GM18870 (cell line): Measurements from ENCODE around the gene RMC1.
"Not testable (repeated sequence)": the region's sequence is repeated elsewhere in the genome, so short reads cannot be mapped to it uniquely, and the experiment has no call there.

Experiments used
- ATAC-seq: cut with Tn5 transposase; IDR thresholded peaks from one replicate; pipeline ENCODE4 v1.9.1; 2021; ENCODE audit warnings: moderate library complexity; ENCODE audit not compliant: unreplicated experiment

Gene RMC1

DNA sequence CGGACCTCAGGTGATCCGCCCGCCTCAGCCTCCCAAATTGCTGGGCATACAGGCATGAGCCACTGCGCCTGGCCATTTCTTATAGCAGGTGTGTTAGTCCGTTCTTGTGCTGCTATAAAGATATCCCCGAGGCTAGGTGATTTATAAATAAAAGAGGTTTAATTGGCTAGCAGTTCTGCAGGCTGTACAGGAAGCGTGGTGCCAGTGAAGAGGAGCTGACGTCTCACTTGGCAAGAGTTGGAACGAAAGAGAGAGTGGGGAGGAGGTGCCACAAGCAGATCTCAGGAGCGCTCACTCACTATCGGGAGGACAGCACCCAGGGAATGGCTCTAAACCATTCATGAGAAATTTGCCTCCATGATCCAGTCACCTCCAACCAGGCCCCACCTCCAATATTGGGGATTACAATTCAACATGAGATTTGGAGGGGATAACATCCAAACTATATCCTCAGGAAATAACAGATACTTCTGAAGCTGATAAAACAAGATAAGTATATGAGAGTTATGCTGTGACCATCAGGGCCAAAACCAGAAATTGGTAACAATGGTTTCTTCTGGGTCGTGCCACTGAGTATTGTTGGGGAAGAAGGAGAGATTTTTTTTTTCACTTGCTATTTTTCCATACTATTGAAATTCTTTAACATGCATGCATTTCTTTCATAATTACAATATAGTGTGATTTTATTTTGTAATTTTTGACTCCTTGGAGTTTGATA lies 7.4 kb upstream of the RMC1 start:
- ATAC-seq: no peak

DNA sequence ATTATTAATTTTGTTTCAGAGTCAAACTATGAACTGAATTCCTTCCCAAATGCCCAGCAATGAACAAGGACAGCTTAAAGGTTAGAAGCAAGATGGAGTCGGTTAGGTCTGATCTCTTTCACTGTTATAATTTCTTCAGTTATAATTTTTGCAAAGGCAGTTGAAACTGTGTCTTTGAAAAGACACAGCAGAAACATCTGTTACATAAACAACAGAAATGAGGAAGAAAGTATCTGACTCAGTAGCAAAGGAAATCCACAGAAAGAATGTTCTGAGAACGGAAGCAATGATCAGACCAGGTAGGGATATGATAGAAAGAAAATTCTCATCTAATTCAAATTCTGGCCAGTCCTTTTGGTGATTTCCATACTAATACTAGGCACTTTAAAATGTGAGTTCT lies 5.2 kb upstream of the RMC1 start:
- ATAC-seq: no peak

DNA sequence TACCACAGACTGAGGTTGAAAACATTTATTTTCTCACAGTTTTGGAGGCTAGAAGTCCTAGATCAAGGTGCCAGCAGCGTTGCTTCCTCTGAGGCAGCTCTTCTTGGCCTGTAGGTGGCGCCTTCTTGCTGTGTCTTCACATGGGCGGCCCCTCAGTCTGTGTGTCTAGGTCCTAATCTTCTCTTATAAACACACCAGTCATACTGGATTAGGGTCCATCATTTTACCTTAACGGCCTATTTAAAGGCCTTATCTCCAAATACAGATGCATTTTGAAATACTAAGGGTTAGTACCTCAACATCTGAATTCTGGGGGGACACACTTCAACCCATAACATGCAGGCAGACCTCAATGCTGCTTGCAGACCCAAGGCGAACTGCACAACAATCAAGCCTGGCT lies 4.4 kb upstream of the RMC1 start:
- ATAC-seq: peak; percentile 38

DNA sequence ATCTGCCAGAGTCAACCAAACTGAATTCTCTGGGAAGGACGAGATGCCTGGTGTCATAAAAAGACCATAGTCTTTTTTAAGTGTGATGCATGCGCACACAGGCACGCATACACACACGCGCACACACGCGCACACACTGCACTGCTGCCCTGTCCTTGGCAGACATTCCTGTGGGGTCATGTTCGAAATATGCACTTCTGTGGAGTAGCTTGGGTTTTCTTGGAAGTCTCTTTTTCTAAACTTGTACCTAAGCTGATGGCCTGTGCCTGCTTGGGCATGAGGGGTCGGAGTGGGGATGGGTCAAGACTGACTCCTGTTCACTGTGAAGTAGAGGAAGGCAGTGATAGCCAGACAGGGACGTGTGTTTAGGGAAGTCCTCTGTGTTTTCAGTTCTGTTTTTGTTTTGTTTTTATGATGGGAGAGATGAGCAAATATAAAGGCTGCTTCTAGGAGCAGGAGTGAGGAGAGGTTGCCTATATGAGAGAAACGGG lies 4.0 kb upstream of the RMC1 start:
- no peak for ATAC-seq

DNA sequence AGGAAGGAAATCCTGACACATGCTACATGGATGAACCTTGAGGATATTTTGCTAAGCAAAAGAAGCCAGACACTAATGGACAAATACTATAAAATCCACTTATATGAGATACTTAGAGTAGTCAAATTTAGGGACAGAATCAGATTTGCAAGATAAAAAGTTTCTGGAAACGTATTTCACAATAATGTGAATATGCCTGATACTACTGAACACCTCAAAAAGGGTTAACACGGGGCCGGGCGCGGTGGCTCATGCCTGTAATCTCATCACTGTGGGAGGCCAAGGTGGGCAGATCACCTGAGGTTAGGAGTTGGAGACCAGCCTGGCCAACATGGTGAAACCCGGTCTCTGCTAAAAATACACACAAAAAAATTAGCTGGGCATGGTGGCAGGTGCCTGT lies 1.7 kb upstream of the RMC1 start:
- no peak for ATAC-seq

DNA sequence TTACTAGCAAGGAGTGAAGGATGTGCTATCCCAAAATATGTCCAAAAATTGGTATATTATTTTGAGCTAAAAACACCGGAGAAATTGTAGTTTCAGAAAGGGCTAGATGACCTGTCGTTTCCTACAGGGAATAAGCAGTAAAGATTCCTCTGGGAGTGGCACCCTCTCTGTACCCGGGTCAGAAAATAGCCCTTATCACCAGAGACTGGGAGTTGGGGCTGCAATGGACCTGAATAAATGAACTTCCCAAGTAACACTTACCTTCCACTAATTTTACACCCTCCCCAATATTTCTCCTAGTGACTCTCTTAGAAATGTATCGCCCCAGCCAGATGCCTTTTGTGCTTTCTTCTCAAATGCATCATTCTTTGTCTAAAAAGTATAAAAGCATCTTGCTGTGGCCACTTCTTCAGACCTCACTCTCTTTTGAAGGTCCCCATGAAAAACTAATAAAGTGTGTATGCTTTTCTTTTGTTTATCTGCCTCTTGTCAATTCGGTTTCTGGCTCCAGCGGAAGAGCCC lies 734 bp upstream of the RMC1 start:
- ATAC-seq: no peak

DNA sequence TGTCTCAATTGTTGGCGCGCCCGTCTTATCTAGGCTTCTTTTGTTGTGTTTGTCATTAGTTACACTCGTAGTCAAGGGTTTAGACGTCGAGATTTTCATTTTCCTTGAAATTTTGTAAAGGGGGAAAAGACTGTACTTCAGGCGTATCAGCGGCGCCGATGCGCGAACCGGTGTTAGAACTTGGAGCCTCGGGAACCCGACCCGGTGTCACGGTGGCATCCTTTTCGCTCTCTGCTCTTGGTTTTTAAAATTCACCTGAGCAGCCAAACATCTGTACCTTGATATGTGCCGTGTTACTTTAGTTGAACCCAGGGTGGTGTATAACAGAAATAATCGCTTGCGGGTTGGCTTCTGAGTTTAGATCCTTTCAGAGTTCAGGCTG lies 643 bp downstream of the RMC1 start:
- no peak for ATAC-seq

DNA sequence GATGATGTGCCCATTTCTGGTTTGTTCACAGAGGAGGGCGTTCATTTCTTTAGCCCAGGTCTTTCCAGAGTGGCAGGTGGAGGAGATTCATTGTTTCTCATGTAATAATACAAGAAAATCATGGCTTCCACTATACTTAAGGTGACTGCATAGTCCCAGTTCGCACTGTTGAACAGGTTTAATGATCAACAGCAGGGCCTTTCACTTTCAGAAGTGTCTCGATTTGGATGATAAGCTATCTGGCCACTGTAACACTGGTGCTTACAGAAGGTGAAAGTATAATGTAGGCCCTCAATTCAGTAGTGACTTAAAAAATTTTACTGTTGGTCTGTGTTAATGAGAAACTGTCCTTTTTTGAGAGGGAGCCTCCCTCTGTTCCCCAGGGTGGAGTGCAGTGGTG lies 1.4 kb downstream of the RMC1 start:
- peak; percentile 73 for ATAC-seq

DNA sequence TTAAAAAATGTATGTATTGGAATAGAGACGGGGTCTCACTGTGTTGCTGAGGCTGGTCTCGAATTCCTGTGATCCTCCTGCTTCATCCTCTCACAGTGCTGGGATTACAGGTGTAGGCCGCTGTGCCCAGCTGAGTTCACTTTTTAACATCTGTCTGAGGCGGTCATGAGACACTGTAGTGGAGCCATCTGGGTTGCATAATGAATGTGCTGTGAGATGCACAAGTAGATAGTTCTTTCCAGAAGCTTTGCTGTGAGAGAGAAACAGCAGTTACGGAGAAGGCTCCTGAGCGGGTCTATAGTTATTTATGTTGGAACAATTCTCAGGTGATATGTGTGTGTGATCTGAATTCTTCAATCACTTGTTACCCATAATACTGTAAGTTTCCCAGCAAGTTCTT lies 3.1 kb downstream of the RMC1 start:
- ATAC-seq: no peak

DNA sequence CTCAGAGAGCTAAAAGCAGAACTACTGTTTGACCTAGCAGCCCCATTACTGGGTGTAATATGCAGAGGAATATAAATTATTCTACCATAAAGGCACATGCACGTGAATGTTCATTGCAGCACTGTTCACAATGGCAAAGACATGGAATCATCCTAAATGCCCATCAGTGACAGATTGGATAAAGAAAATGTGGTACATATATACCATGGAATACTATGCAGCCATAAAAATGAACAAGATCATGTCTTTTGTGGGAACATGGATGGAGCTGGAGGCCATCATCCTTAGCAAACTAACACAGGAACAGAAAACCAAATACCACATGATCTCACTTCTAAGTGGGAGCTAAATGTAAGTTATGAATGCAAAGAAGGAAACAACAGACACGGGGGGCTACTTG lies 7.6 kb downstream of the RMC1 start:
- not testable (repeated sequence) for ATAC-seq

DNA sequence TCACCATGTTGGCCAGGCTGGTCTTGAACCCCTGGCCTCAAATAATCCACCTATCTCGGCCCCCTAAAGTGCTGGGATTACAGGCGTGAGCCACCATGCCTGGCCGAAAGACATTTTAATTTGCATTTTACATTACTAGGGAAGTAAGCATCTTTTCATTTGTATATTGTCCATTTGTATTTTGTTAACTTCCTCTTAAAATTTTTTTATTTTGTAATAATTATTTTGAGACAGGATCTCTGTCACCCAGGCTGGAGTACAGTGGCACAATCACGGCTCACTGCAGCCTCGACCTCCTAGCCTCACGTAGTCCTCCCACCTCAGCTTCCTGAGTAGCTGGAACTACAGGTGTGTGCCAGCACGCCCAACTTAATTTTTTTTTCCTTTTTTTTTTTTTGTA lies 8.9 kb downstream of the RMC1 start:
- ATAC-seq: not testable (repeated sequence)

DNA sequence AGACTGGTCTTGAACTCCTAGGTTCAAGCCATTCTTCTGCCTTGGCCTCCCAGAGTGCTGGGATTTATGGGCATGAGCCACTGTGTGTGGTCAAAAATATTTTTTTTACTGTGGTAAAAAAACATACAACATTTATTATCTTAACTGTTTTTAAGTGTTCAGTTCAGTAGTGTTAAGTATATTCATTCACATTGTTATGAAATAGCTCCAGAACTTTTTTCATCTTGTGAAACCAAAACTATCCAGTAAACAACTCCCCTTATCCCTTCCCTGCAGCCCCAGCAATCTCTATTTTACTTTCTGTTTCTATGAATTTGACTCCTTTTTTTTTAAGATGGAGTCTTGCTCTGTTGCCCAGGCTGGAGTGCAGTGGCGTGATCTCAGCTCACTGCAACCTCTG lies 9.3 kb downstream of the RMC1 start:
- ATAC-seq: no peak

DNA sequence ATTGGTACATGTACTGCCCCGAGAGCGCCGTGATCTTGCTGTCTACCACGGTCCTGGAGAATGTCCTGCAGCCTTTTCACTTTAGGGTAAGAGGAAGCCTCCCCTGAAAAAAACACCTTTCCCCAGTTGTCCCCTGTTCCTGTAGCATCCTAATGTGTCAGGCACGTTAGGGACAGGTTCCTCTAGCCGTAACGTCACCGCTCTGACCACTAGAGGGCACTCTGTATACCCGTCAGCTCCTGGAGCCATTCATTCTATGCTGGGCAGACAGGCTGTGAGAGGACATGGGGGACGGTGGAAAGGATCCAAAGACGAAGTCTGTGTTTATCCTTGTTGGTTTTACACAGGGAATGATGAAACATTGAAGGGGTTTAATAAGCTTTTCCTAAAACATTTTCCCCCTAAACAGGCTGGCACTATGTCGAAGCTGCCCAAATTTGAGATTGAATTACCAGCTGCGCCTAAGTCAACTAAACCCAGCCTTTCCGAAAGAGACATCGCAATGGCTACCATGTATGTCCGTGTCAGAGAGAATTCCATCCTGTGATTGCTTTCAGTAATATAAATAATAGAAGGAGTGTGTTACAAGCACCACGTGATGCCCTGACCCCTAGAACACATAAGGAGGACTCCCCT lies 12.7 kb downstream of the RMC1 start:
- ATAC-seq: peak; percentile 72

DNA sequence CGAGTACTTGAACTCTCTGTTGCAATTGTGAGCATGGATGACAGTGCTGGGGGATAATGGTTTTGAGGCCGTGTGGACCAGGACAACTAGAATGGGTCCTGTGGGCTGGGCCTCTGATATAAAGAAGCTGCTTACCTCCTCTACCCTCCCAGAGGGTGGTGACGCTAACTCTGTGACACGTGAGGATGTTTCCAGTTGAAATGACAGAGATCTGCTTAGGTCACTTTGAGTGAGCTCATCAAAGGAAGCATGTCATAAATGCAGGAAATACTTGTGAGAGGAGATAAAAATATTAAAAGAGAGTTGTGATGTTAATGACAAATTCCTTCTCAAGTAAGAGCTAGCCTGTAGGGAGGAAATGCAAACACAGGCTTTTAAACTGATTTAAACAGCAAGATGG lies 16.4 kb downstream of the RMC1 start:
- no peak for ATAC-seq

DNA sequence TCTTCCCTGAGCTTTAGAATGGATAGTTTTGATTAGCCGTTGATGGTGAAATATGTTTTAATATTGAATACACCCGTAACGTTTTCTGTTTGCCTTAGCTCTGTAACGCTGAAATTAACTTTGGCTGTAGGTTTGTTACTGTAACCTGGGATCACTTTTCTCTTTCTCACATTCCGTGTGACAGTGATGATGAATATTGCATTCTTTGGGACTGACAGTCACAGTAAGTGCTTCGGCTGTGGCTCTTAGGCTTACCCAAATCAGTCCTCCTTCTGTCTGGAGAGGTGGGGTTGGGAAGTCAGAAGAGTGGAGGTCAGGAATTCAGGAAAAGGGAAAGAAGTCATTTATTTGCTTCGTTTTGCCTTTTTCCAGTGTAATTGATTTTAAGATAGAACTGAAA lies 18.0 kb downstream of the RMC1 start:
- ATAC-seq: no peak

DNA sequence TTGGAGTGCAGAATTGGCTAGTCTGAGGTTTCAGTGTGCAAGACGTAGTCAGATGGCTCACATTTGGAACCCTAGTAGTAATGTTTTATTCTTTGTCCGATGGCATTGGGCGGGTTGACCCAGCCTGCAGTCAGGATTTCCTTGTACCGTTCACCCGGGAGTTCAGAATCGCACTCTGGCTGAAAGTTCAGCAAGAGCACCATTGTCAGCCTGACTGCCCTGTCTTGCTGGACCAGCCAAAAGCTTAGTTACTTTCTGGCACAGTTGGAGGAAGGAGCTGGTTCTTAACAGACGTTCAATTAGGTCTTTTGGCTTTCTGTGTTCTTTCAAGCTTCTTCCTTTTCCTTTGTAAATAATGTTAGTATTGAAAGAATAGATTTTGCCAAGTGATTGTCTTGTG lies 18.6 kb downstream of the RMC1 start:
- no peak for ATAC-seq

DNA sequence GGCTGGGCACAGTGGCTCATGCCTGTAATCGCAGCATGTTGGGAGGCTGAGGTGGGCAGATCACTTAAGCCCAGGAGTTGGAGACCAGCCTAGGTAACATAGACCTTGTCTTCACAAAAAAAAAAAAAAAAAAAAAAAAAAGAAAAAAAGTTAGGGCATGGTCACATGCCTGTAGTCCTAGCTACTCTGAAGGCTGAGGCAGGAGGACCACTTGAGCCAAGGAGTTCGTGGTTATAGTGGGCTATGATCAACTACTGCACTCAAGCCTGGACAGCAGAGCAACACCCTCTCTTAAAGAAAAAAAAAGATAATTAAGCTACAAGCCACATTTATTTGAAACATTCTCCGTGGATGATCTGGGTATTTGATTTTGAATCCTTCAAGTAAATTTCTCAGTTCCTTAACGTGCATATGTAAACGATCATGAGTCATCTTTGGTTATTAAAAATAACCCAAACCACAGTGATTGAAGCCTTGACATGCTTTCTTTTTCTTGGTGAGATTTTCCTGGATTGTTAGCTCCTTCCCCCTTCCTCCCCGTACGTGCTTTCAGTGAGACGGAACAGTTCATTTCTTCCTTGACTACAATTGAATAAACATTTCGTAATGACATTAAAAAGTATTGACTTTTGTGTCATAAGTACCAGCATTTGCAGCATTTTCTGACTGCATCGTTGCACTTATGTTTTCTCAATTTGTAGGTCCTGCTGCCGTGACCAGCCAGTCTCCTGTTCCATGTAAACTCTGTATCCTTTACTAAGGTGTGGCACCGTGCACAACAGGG lies 20.3 kb downstream of the RMC1 start:
- ATAC-seq: no peak

DNA sequence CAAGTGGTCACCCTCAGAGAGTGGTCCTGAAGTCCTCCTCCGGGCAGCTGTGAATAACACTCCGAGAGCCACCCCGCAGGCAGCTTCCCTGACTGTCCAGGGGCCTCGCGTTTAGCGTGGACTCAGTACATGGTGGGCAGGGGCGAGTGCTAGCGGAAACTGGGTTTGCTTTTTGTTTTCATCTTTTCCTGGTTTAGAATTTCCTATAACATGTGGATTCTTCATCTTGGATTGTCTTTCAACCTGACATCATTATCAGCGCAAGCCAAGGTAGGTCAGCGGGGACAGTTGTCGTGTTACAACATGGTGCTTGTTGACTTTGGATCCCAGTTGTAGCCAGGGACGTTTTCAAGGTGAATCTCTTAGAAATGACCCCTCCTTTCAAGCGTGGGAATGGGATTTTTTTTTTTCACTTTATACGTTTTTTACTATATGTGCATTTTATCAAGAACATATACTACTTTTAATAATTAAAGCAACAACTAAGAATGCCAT lies 20.9 kb downstream of the RMC1 start:
- no peak for ATAC-seq

DNA sequence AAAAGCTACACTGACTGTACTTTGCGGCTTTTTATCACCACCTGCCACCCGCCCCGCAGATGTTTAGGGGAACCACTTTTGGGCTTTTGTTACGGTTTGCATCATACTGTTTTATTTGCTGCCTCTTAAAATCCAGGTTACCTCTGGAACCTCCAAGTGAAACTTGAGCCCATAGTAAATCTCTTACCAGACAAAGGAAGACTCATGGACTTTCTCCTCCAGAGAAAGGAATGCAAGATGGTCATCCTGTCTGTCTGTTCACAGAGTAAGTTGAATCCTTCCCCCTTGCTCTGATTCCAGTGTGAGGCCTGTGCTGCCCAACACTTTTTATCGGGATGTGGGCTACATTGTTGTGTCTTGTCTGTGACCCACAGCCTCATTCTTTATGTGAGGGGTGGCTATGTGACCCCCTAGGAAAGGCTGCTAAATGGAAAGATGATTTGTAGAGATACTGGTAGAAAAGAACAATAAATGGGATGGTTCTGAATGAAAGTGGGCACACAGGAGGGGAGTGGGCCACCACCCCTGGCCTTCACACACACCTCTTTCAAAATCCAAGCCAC lies 23.3 kb downstream of the RMC1 start:
- ATAC-seq: no peak

DNA sequence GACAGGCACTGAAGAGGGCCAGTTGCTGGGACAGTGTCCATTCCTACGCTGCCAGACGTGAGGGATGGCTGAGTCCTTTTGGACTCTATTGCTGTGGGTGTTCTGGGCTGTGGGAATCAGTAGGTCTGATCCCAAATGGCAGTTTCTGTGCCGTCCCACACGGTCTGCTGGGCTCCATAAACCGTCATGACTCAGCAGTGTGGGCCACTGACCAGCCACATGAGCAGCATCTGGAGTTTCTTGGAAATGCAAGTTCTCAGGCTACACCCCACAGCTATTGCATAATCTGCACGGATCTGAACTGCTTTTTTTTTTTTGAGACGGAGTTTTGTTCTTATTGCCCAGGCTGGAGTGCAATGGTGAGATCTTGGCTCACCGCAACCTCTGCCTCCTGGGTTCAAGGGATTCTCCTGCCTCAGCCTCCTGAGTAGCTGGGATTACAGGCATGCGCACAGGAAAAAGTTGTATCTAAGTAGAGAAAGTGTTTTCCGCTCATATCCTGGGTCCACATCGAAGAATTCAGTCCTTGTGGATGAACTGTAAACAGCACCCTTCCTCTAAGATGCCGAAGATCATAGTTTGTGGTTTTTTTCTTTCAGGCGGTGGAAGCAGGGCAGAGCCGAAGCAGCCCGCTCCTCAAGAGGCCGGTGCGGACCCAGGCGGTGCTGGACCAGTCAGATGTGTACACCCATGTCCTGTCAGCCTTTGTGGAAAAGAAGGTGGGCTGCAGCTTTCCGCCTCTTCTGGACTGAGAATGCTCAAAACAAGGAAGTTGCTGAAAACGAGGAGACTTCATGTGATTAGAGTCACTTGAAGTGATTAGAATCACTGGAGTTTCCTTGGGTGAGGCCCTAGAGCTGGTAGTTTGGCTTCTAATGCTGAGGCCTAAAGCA lies 25.5 kb downstream of the RMC1 start:
- no peak for ATAC-seq
